Tibial nerve (tissue), 4 donors: ENCODE results near the gene ANKRD6.

Source experiments
- CTCF ChIP-seq, 5 experiments: fragments of 200-600 bp in 3 of 5; fragments of 450-650 bp in 2 of 5; sonication (generic) in 3 of 5; IDR thresholded peaks; one replicate each; pipeline ENCODE4 v1.5.1; 2016 to 2019; ENCODE audit warnings: antibody characterized with exemption in 5 of 5, mild to moderate bottlenecking in 3 of 5, moderate library complexity in 2 of 5
- EP300 ChIP-seq, 2 donors: sonication (generic); formaldehyde crosslinking; IDR thresholded peaks; one replicate each; pipeline ENCODE4 v1.6.1; 2017; ENCODE audit warnings: antibody characterized with exemption in 2 of 2, mild to moderate bottlenecking in 1 of 2

GRCh38 chr6:89436226-89436625 is 3.3 kb downstream of the ANKRD6 start:
- TF ChIP-seq CTCF (IDR thresholded peaks at IDR 0.05) (no peak), EP300 (IDR thresholded peaks at IDR 0.05) (no peak)
